Neural cell (in vitro differentiated cells): ENCODE measurements around the gene ADM2.

Experiments used
- CTCF ChIP-seq: fragments of 450-650 bp; IDR thresholded peaks from 2 replicates; pipeline ENCODE4 v1.5.1; 2014; ENCODE audit warnings: antibody characterized with exemption, mild to moderate bottlenecking, moderate library complexity; ENCODE audit not compliant: poor library complexity, severe bottlenecking
- POLR2AphosphoS5 ChIP-seq: IDR thresholded peaks from 2 replicates; pipeline ENCODE4 v1.6.1; 2012

- no peak for TF ChIP-seq POLR2AphosphoS5
- no peak for TF ChIP-seq CTCF
Measured at GRCh38 chr22:50508897-50509296, 27.6 kb downstream of the ADM2 start.
